GM12878 (cell line): ENCODE data around the gene AOPEP. TPM values are rescaled to one million over a fixed set of nuclear protein-coding genes. Genes with fewer than 3 reads are reported as not detected.

Source experiments
- ATAC-seq: fragments of 200-7000 bp; cut with Tn5 transposase; 3 replicates; pipeline ENCODE4 v1.9.1; 2020; ENCODE audit warnings: mild to moderate bottlenecking, moderate library complexity
- BruUV-seq: library from RNA; stranded (reverse); fragments of 400-500 nt; replicated peaks from 2 replicates; lab custom pipeline; 2021; lab: Mats Ljungman, UMichigan
- CTCF ChIA-PET: fragments of 300-600 bp; sonication (Branson Sonifier 250); formaldehyde crosslinking; extraction: SDS; loops from one replicate; lab custom pipeline; 2021; ENCODE audit warnings: inconsistent platforms; lab: Yijun Ruan, JAX
- POLR2A ChIA-PET: fragments of 350-600 bp; formaldehyde crosslinking; extraction: SDS; loops from one replicate; lab custom pipeline; 2021; ENCODE audit warnings: inconsistent platforms; lab: Charles Lee
- RAD21 ChIA-PET: fragments of 300-600 bp; sonication (Branson Sonifier 250); formaldehyde crosslinking; loops from one replicate; lab custom pipeline; 2023; ENCODE audit warnings: antibody characterized with exemption; ENCODE audit not compliant: unreplicated experiment; lab: Charles Lee
- SMC1A ChIA-PET: fragments of 300-600 bp; sonication (Branson Sonifier 250); formaldehyde crosslinking; loops from one replicate; lab custom pipeline; 2023; ENCODE audit not compliant: unreplicated experiment, uncharacterized antibody; lab: Charles Lee
- DNase-seq: peaks from one replicate; pipeline ENCODE4 v3.0.0-alpha.2; 2011; ENCODE audit warnings: low read depth, low spot score
- FAIRE-seq: peaks from 3 replicates; lab custom pipeline; 2011; peaks lifted over from hg19 to GRCh38; lab: Jason Lieb, UNC
- H2AFZ ChIP-seq: 2 replicates; pipeline ENCODE4 v1.6.0; 2011; ENCODE audit warnings: low read depth, low read length, control low read depth; ENCODE audit not compliant: control insufficient read depth
- H3K27ac ChIP-seq: 2 replicates; pipeline ENCODE4 v1.5.1; 2011; ENCODE audit warnings: control low read depth; ENCODE audit not compliant: control insufficient read depth, insufficient read depth
- H3K27me3 ChIP-seq, 2 experiments: replicated peaks in 1 of 2; 2 replicates each; pipeline versions ENCODE4 v1.6.0 to v1.6.1; 2011; ENCODE audit warnings: low read length in 1 of 2; ENCODE audit not compliant: control insufficient read depth in 2 of 2, insufficient read depth in 2 of 2
- H3K36me3 ChIP-seq, 2 experiments: 2 replicates each; pipeline ENCODE4 v1.5.1; 2011; ENCODE audit warnings: low read length in 1 of 2; ENCODE audit not compliant: control insufficient read depth in 2 of 2, insufficient read depth in 2 of 2
- H3K4me1 ChIP-seq: 2 replicates; pipeline ENCODE4 v1.6.1; 2011; ENCODE audit warnings: mild to moderate bottlenecking, low read length, moderate library complexity, mixed read lengths; ENCODE audit not compliant: control insufficient read depth, insufficient read depth
- H3K4me2 ChIP-seq: 2 replicates; pipeline ENCODE4 v1.6.0; 2011; ENCODE audit warnings: control low read depth; ENCODE audit not compliant: control insufficient read depth, insufficient read depth
- H3K4me3 ChIP-seq: fragments of 200-600 bp; sonication (generic); 2 replicates; pipeline ENCODE4 v1.5.1; 2016
- H3K79me2 ChIP-seq: 2 replicates; pipeline ENCODE4 v1.6.0; 2011; ENCODE audit warnings: low read length; ENCODE audit not compliant: control insufficient read depth, insufficient read depth
- H3K9ac ChIP-seq: 2 replicates; pipeline ENCODE4 v1.8.0; 2011; ENCODE audit warnings: low read length, control low read depth, mixed read lengths; ENCODE audit not compliant: control insufficient read depth, insufficient read depth
- H3K9me3 ChIP-seq: replicated peaks from 3 replicates; pipeline ENCODE4 v1.5.1; 2011; ENCODE audit warnings: mild to moderate bottlenecking, low read length; ENCODE audit not compliant: control insufficient read depth, insufficient read depth
- H4K20me1 ChIP-seq: 2 replicates; pipeline ENCODE4 v1.6.0; 2011; ENCODE audit not compliant: control insufficient read depth, insufficient read depth
- E2F4 ChIP-seq: IDR thresholded peaks from 2 replicates; pipeline ENCODE4 v1.6.1; 2012; ENCODE audit warnings: low read depth, low read length, improper control_type of control experiment
- E2F8 ChIP-seq: fragments of 450-650 bp; IDR thresholded peaks from 2 replicates; pipeline ENCODE4 v1.6.1; 2018; ENCODE audit warnings: mild to moderate bottlenecking, low read depth, moderate library complexity; ENCODE audit not compliant: partially characterized antibody
- NR2C2 ChIP-seq: IDR thresholded peaks from 2 replicates; pipeline ENCODE4 v1.6.1; 2011; ENCODE audit warnings: borderline replicate concordance, low read depth; ENCODE audit not compliant: control insufficient read depth, insufficient read length
- ZBTB4 ChIP-seq: fragments of 450-650 bp; formaldehyde crosslinking; IDR thresholded peaks from 2 replicates; pipeline ENCODE4 v1.4.0; 2022; ENCODE audit warnings: mild to moderate bottlenecking, moderate library complexity
- WGBS: methylation state at CpG from one replicate; pipeline ENCODE4 v1.1.6; 2016; ENCODE audit warnings: low lambda C conversion rate; ENCODE audit not compliant: insufficient replicate concordance, insufficient coverage; ENCODE audit errors: missing lambda C conversion rate; 5-methylcytosine and 5-hydroxymethylcytosine counted together
- in situ Hi-C: fragments of 300-500 bp; cut with MboI; formaldehyde crosslinking; loops from 9 replicates; pipeline ENCODE4 v1.14.3; 2018; ENCODE audit warnings: mixed read lengths
- intact Hi-C: fragments of 100-400 bp; cut with micrococcal nuclease; formaldehyde crosslinking; loops from one replicate; pipeline ENCODE4 v1.14.2; 2022; ENCODE audit not compliant: unreplicated experiment
- polyA plus RNA-seq, 11 experiments: library from polyadenylated mRNA; depleted of rRNA in 4 of 11; unstranded in 6 of 11; stranded (reverse) in 5 of 11; fragments of >200 nt; fragmentation: Nextera tagmentation in 4 of 11; fragmentation: Illumina TruSeq in 1 of 11; extraction: Ambion mirVana in 4 of 11; extraction: Trizol in 1 of 11; gene quantifications; 1 replicate in 1 of 11; 2 replicates in 10 of 11; pipeline versions ENCODE4 v1.2.1 to v1.2.3, GENCODE V29; 2011 to 2016; ENCODE audit warnings: inconsistent platforms in 2 of 11, missing spikeins in 2 of 11, low read depth in 1 of 11
- total RNA-seq, 4 experiments: library from RNA; depleted of rRNA in 3 of 4; stranded (reverse); fragments of >200 nt in 3 of 4; fragmentation: Illumina TruSeq in 1 of 4; extraction: Trizol in 1 of 4; gene quantifications; 2 replicates each; pipeline versions ENCODE4 v1.2.1 to v1.2.3, GENCODE V29; 2013 to 2021

The AOPEP gene
- total and polyA plus RNA-seq, 10 of the 15 experiments (the other 5 are each of a cell fraction or from before 2014, with no cell fraction given), result 2.3 to 16.9 (median 10.1) TPM

GRCh38 chr9:94948567-94949235, 222.2 kb downstream of the AOPEP start (continued):
- TF ChIP-seq ZBTB4 (CRISPR knock-in tag), result no peak

- ChIA-PET SMC1A (no interaction called here), RAD21 (interaction anchor here (1.2 kb wide), 1 partner anchor 166 kb away, joined by 3 read pairs; no protein-coding TSS in a partner anchor), POLR2A (no interaction called here), CTCF (no interaction called here)
- intact Hi-C loops, result no loop called here
- H2AFZ ChIP-seq, result no peak overlapping the region
- H3K36me3 ChIP-seq, result no peaks in the 10 kb centered on the region; a peak in 1 of 4 replicates
- ATAC-seq, result no peak
- no peak overlapping the region for H3K27ac ChIP-seq
- no peak for TF ChIP-seq E2F8
- TF ChIP-seq E2F4, result no peak
- TF ChIP-seq NR2C2, result no peak
- in situ Hi-C loops, result no loop called here
- H3K4me2 ChIP-seq, result no peak overlapping the region
- H3K9me3 ChIP-seq, result no peaks in the 10 kb centered on the region
- WGBS, result 98% methylated on average over 5 of the region's 5 CpGs
- DNase-seq, result no peak
- H3K27me3 ChIP-seq, result no peaks in the 10 kb centered on the region
- H3K9ac ChIP-seq, result no peak overlapping the region
- H4K20me1 ChIP-seq, result peaks cover 3% of the 10 kb centered on the region; the same call in 1 of the 2 replicates
- no peaks in the 10 kb centered on the region for H3K4me1 ChIP-seq
- BruUV-seq, result no TSS peak
- no peaks in the 10 kb centered on the region for H3K79me2 ChIP-seq
- no peak overlapping the region for H3K4me3 ChIP-seq
- FAIRE-seq, result no peak
These were observed 222.9 kb downstream of the AOPEP start for GRCh38 chr9:94949370-94949769.
